Effector memory CD4-positive, alpha-beta T cell (primary cell): Measurements from ENCODE around the gene ZNF529.
A peak's percentile ranks its signal among the peaks of the same experiment; 100 is the strongest.
"Not testable (repeated sequence)": the region's sequence is repeated elsewhere in the genome, so short reads cannot be mapped to it uniquely, and the experiment has no call there.

ENCODE experiments used
- DNase-seq, 3 donors: peaks; one replicate each; pipeline ENCODE4 v3.0.0-alpha.2; 2020
- H3K27ac ChIP-seq: 2 replicates; pipeline ENCODE4 v1.7.0; 2013; ENCODE audit warnings: mild to moderate bottlenecking, low read length, moderate library complexity; ENCODE audit not compliant: insufficient read depth, poor library complexity, severe bottlenecking
- H3K27me3 ChIP-seq: replicated peaks from 2 replicates; pipeline ENCODE4 v1.7.0; 2013; ENCODE audit warnings: mild to moderate bottlenecking, low read length; ENCODE audit not compliant: insufficient read depth, control insufficient read depth, poor library complexity, severe bottlenecking
- H3K36me3 ChIP-seq: 2 replicates; pipeline ENCODE4 v1.7.0; 2013; ENCODE audit warnings: mild to moderate bottlenecking, low read length, moderate library complexity; ENCODE audit not compliant: control insufficient read depth, insufficient read depth
- H3K4me1 ChIP-seq: 2 replicates; pipeline ENCODE4 v1.7.0; 2013; ENCODE audit warnings: low read length, mild to moderate bottlenecking; ENCODE audit not compliant: control insufficient read depth, insufficient read depth, poor library complexity, severe bottlenecking
- H3K4me3 ChIP-seq: 2 replicates; pipeline ENCODE4 v1.7.0; 2013; ENCODE audit warnings: low read length, low read depth, mild to moderate bottlenecking; ENCODE audit not compliant: insufficient read depth, poor library complexity, severe bottlenecking
- H3K9me3 ChIP-seq: 2 replicates; pipeline ENCODE4 v1.7.0; 2013; ENCODE audit warnings: mild to moderate bottlenecking, low read length, moderate library complexity; ENCODE audit not compliant: control insufficient read depth
- total RNA-seq, 3 donors: gene quantifications; one replicate each; lab custom pipeline; 2026; lab: John Stamatoyannopoulos, UW

ZNF529 gene
- total RNA-seq, result 30.2 to 50.5 (median 34.4) reads per million in 3 donors

- DNase-seq, result peak; percentile 76 to 83 (median 80)
- Histone ChIP-seq H3K27me3 (no peaks in the 10 kb centered on the region), H3K9me3 (no peaks in the 10 kb centered on the region), H3K27ac (peak within 1 kb of the TSS; percentile 93), H3K4me1 (peaks cover 16% of the 10 kb centered on the region), H3K36me3 (peaks cover 22% of the 10 kb centered on the region), H3K4me3 (peak within 1 kb of the TSS; percentile 83)
These were observed at the start of gene ZNF529 for GRCh38 chr19:36573020-36573894. TSS of gene ZNF529 (minus strand) at chr19:36573292. CDS start at chr19:36572346, 946 bp downstream.

GRCh38 chr19:36605877-36606478 lies 32.9 kb upstream of the ZNF529 start:
- H3K4me1 ChIP-seq, result peaks cover 10% of the 10 kb centered on the region
- peak overlapping the region; percentile 73 for H3K4me3 ChIP-seq
- no peak for DNase-seq
- H3K9me3 ChIP-seq, result peaks cover 4% of the 10 kb centered on the region
- peaks cover 20% of the 10 kb centered on the region for H3K36me3 ChIP-seq
- no peaks in the 10 kb centered on the region for H3K27me3 ChIP-seq
- peak overlapping the region; percentile 89 for H3K27ac ChIP-seq

- H3K4me1 ChIP-seq, result peaks cover 10% of the 10 kb centered on the region
- H3K27ac ChIP-seq, result peak within 1 kb of the TSS; percentile 89
- H3K36me3 ChIP-seq, result peaks cover 15% of the 10 kb centered on the region
- H3K9me3 ChIP-seq, result peaks cover 4% of the 10 kb centered on the region
- no peaks in the 10 kb centered on the region for H3K27me3 ChIP-seq
- peak within 1 kb of the TSS; percentile 73 for H3K4me3 ChIP-seq
- DNase-seq, result peak; percentile 62 to 78 (median 71)
These were observed 32.2 kb upstream of the ZNF529 start, which contains the start of gene ZNF382 for GRCh38 chr19:36605101-36605876. TSS of gene ZNF382 (plus strand) at chr19:36605313. CDS start at chr19:36609915, 4,602 bp downstream.

- peaks cover 4% of the 10 kb centered on the region for H3K9me3 ChIP-seq
- H3K27me3 ChIP-seq, result no peaks in the 10 kb centered on the region
- H3K27ac ChIP-seq, result peak overlapping the region; percentile 89
- DNase-seq, result peak; percentile 74 to 83 (median 79)
- H3K36me3 ChIP-seq, result peaks cover 9% of the 10 kb centered on the region
- H3K4me1 ChIP-seq, result peaks cover 10% of the 10 kb centered on the region
- peak overlapping the region; percentile 73 for H3K4me3 ChIP-seq
These were observed 31.6 kb upstream of the ZNF529 start for GRCh38 chr19:36604656-36605100.

- H3K27me3 ChIP-seq, H3K4me3 ChIP-seq, DNase-seq, H3K4me1 ChIP-seq, H3K9me3 ChIP-seq, H3K27ac ChIP-seq, H3K36me3 ChIP-seq: not testable (repeated sequence)
These were observed 29.6 kb upstream of the ZNF529 start for GRCh38 chr19:36602681-36603080.

- Histone ChIP-seq H3K27ac (no peak overlapping the region), H3K36me3 (peaks cover 30% of the 10 kb centered on the region), H3K27me3 (no peaks in the 10 kb centered on the region), H3K9me3 (no peaks in the 10 kb centered on the region), H3K4me1 (no peaks in the 10 kb centered on the region), H3K4me3 (no peak overlapping the region)
- no peak for DNase-seq
These were observed 6.2 kb upstream of the ZNF529 start for GRCh38 chr19:36579255-36579654.

GRCh38 chr19:36577271-36577996 lies 4.3 kb upstream of the ZNF529 start:
- peaks cover 30% of the 10 kb centered on the region for H3K36me3 ChIP-seq
- peaks cover 9% of the 10 kb centered on the region for H3K4me1 ChIP-seq
- H3K9me3 ChIP-seq, result no peaks in the 10 kb centered on the region
- H3K4me3 ChIP-seq, result no peak overlapping the region
- no peaks in the 10 kb centered on the region for H3K27me3 ChIP-seq
- no peak overlapping the region for H3K27ac ChIP-seq
- no peak for DNase-seq

GRCh38 chr19:36574741-36575140 lies 1.6 kb upstream of the ZNF529 start:
- Histone ChIP-seq H3K4me1 (peaks cover 16% of the 10 kb centered on the region), H3K27ac (no peak overlapping the region), H3K27me3 (no peaks in the 10 kb centered on the region), H3K36me3 (peaks cover 22% of the 10 kb centered on the region), H3K9me3 (no peaks in the 10 kb centered on the region), H3K4me3 (no peak overlapping the region)
- DNase-seq, result no peak
